HUES64 (cell line): ENCODE measurements around the gene TSSK3.

ENCODE experiments used
- H3K27ac ChIP-seq: 2 replicates; pipeline ENCODE4 v1.7.0; 2013; ENCODE audit warnings: low read depth, low read length, inconsistent platforms
- H3K27me3 ChIP-seq: 2 replicates; pipeline ENCODE4 v1.6.1; 2013; ENCODE audit warnings: mild to moderate bottlenecking, low read length; ENCODE audit not compliant: insufficient read depth
- H3K36me3 ChIP-seq: 2 replicates; pipeline ENCODE4 v1.6.1; 2013; ENCODE audit warnings: mild to moderate bottlenecking, low read length; ENCODE audit not compliant: insufficient read depth
- H3K4me1 ChIP-seq: 2 replicates; pipeline ENCODE4 v1.6.1; 2013; ENCODE audit warnings: mild to moderate bottlenecking, low read length, moderate library complexity; ENCODE audit not compliant: insufficient read depth
- H3K4me3 ChIP-seq: 2 replicates; pipeline ENCODE4 v1.5.1; 2013; ENCODE audit warnings: mild to moderate bottlenecking, low read length, moderate library complexity
- H3K9ac ChIP-seq: 2 replicates; pipeline ENCODE4 v1.6.1; 2013; ENCODE audit warnings: mild to moderate bottlenecking, low read depth, low read length
- H3K9me3 ChIP-seq: 2 replicates; pipeline ENCODE4 v1.6.1; 2013; ENCODE audit warnings: low read depth, low read length; ENCODE audit not compliant: insufficient read depth
- WGBS: fragments of 150-250, 120-280 bp; methylation state at CpG from one replicate; pipeline ENCODE4 v1.1.7; 2013; ENCODE audit warnings: missing lambda C conversion rate; 5-methylcytosine and 5-hydroxymethylcytosine counted together

The TSSK3 gene

GRCh38 chr1:32365445-32365844 is 3.1 kb downstream of the TSSK3 start:
- no peaks in the 10 kb centered on the region for H3K9me3 ChIP-seq
- no peak overlapping the region for H3K9ac ChIP-seq
- H3K36me3 ChIP-seq = peaks cover 57% of the 10 kb centered on the region
- no peak overlapping the region for H3K4me3 ChIP-seq
- 0 out of 2 replicates have a peak, but pooled peaks cover 4% of the 10 kb centered on the region for H3K4me1 ChIP-seq
- WGBS = 91% methylated on average over 6 of the region's 6 CpGs
- peaks cover 21% of the 10 kb centered on the region for H3K27me3 ChIP-seq
- no peak overlapping the region for H3K27ac ChIP-seq

GRCh38 chr1:32367912-32368635 is 5.7 kb downstream of the TSSK3 start:
- Histone ChIP-seq H3K27me3 (no peaks in the 10 kb centered on the region), H3K4me1 (no peaks in the 10 kb centered on the region), H3K4me3 (no peak overlapping the region), H3K36me3 (peaks cover 78% of the 10 kb centered on the region), H3K27ac (no peak overlapping the region), H3K9me3 (no peaks in the 10 kb centered on the region), H3K9ac (no peak overlapping the region)
- 93% methylated on average over 7 of the region's 7 CpGs for WGBS

GRCh38 chr1:32372149-32372756 is 9.9 kb downstream of the TSSK3 start:
- Histone ChIP-seq H3K27ac (no peak overlapping the region), H3K4me1 (no peaks in the 10 kb centered on the region), H3K4me3 (no peak overlapping the region), H3K36me3 (peaks cover 84% of the 10 kb centered on the region), H3K9ac (no peak overlapping the region), H3K9me3 (no peaks in the 10 kb centered on the region), H3K27me3 (no peaks in the 10 kb centered on the region)
- 94% methylated on average over 4 of the region's 5 CpGs for WGBS

- Histone ChIP-seq H3K4me3 (no peak overlapping the region), H3K9ac (no peak overlapping the region), H3K36me3 (peaks cover 85% of the 10 kb centered on the region), H3K9me3 (no peaks in the 10 kb centered on the region), H3K4me1 (no peaks in the 10 kb centered on the region), H3K27ac (no peak overlapping the region), H3K27me3 (no peaks in the 10 kb centered on the region)
- 88% methylated on average over 1 of the region's 1 CpG for WGBS
Observed at GRCh38 chr1:32373996-32374592, 11.8 kb downstream of the TSSK3 start.

- Histone ChIP-seq H3K27ac (no peak overlapping the region), H3K4me1 (no peaks in the 10 kb centered on the region), H3K27me3 (no peaks in the 10 kb centered on the region), H3K36me3 (peaks cover 95% of the 10 kb centered on the region), H3K4me3 (no peak overlapping the region), H3K9ac (no peak overlapping the region), H3K9me3 (no peaks in the 10 kb centered on the region)
- 93% methylated on average over 11 of the region's 11 CpGs for WGBS
Observed at GRCh38 chr1:32376199-32376598, 13.9 kb downstream of the TSSK3 start.

GRCh38 chr1:32377541-32378220 is 15.3 kb downstream of the TSSK3 start:
- no peak overlapping the region for H3K4me3 ChIP-seq
- no peaks in the 10 kb centered on the region for H3K4me1 ChIP-seq
- no peaks in the 10 kb centered on the region for H3K9me3 ChIP-seq
- no peak overlapping the region for H3K27ac ChIP-seq
- 97% methylated on average over 12 of the region's 12 CpGs for WGBS
- no peak overlapping the region for H3K9ac ChIP-seq
- no peaks in the 10 kb centered on the region for H3K27me3 ChIP-seq
- H3K36me3 ChIP-seq = peaks cover 97% of the 10 kb centered on the region

GRCh38 chr1:32380057-32380456 is 17.7 kb downstream of the TSSK3 start:
- no peak overlapping the region for H3K27ac ChIP-seq
- no peak overlapping the region for H3K4me3 ChIP-seq
- H3K9ac ChIP-seq = no peak overlapping the region
- H3K4me1 ChIP-seq = no peaks in the 10 kb centered on the region
- H3K36me3 ChIP-seq = peaks cover 98% of the 10 kb centered on the region
- WGBS = 97% methylated on average over 9 of the region's 9 CpGs
- no peaks in the 10 kb centered on the region for H3K27me3 ChIP-seq
- H3K9me3 ChIP-seq = no peaks in the 10 kb centered on the region

GRCh38 chr1:32386676-32387392 is 24.5 kb downstream of the TSSK3 start:
- Histone ChIP-seq H3K36me3 (peaks cover 93% of the 10 kb centered on the region), H3K27me3 (no peaks in the 10 kb centered on the region), H3K27ac (no peak overlapping the region), H3K4me3 (no peak overlapping the region), H3K9me3 (no peaks in the 10 kb centered on the region), H3K9ac (no peak overlapping the region), H3K4me1 (no peaks in the 10 kb centered on the region)
- 95% methylated on average over 12 of the region's 13 CpGs for WGBS

- Histone ChIP-seq H3K9ac (no peak overlapping the region), H3K4me3 (no peak overlapping the region), H3K36me3 (peaks cover 81% of the 10 kb centered on the region), H3K27me3 (no peaks in the 10 kb centered on the region), H3K4me1 (peaks cover 6% of the 10 kb centered on the region), H3K9me3 (no peaks in the 10 kb centered on the region), H3K27ac (no peak overlapping the region)
- 95% methylated on average over 6 of the region's 6 CpGs for WGBS
Observed at GRCh38 chr1:32388641-32389040, 26.3 kb downstream of the TSSK3 start.

GRCh38 chr1:32390904-32391870 is 28.8 kb downstream of the TSSK3 start:
- WGBS = 90% methylated on average over 8 of the region's 8 CpGs
- H3K27me3 ChIP-seq = no peaks in the 10 kb centered on the region
- H3K4me3 ChIP-seq = no peak overlapping the region
- H3K9me3 ChIP-seq = no peaks in the 10 kb centered on the region
- no peak overlapping the region for H3K27ac ChIP-seq
- peaks cover 7% of the 10 kb centered on the region for H3K4me1 ChIP-seq
- peaks cover 58% of the 10 kb centered on the region for H3K36me3 ChIP-seq
- H3K9ac ChIP-seq = no peak overlapping the region
